Measurements from ENCODE around the gene NFATC4. TPM values are rescaled to one million over a fixed set of nuclear protein-coding genes. Genes with fewer than 3 reads are reported as not detected.
"Not testable (repeated sequence)": the region's sequence is repeated elsewhere in the genome, so short reads cannot be mapped to it uniquely, and the experiment has no call there.

Gene NFATC4
- total RNA-seq = 2.9 TPM

GRCh38 chr14:24367514-24368211, at the start of gene NFATC4:
Gene NFATC4, plus strand, starts transcription at chr14:24368184. Its CDS starts 157 bp downstream, at chr14:24368341.
- peak; percentile 43 to 70 for DNase-seq (ENCODE audit: low spot score in 2 of 2)
- FAIRE-seq = no peak

DNA sequence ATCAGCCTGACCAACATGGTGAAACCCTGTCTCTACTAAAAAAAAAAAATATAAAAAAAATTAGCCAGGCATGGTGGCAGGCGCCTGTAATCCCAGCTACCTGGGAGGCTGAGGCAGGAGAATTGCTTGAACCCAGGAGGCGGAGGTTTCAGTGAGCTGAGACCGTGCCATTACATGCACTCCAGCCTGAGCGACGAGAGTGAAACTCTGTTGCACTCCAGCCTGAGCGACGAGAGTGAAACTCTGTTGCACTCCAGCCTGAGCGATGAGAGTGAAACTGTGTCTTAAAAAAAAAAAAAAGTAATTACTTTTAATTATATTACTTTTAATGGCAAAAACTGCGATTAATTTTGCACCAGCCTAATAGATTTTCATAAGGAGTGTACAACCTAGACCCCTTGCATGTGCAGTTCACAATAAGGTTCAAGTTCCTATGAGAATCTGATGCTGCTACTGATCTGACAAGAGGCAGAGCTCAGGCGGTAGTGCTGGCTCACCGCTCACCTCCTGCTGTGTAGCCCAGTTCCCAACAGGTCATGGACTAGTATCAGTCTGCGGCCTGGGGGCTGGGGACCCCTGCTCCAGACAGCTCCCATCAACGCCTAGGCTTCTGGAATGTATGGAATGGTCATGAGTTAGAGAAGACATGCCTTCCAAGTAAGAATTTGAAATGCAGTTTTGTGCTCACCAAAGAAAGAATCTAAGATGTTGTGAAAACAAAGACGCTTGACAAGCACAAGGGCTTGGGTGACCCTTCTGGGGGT, 46.6 kb upstream of the NFATC4 start:
- no peak for FAIRE-seq
- DNase-seq (ENCODE audit: low spot score in 2 of 2) = no peak

GRCh38 chr14:24322672-24323071, 45.3 kb upstream of the NFATC4 start:
- no peak for FAIRE-seq
- no peak for DNase-seq (ENCODE audit: low spot score in 2 of 2)

DNA sequence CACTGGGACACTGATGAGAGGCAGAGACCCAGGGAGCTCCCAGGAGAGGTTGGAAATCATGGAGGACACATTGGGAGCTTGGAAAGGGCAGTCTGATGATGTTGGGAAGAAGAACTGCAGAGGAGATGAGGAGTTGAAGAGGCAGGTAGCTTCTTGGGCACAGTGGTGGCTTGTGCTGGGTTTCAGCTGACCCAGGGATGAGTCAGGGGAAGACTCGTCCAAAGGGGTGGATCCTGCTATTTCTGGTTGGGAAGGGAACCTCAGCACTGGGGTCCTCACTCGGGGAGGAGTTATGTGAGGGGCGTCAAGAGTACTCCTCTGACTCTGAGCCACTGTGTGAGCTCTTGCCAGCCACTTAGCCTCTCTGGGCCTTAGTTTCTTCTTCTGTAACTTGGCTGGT, 44.6 kb upstream of the NFATC4 start:
- DNase-seq (ENCODE audit: low spot score in 2 of 2) (no peak), FAIRE-seq (no peak)

DNA sequence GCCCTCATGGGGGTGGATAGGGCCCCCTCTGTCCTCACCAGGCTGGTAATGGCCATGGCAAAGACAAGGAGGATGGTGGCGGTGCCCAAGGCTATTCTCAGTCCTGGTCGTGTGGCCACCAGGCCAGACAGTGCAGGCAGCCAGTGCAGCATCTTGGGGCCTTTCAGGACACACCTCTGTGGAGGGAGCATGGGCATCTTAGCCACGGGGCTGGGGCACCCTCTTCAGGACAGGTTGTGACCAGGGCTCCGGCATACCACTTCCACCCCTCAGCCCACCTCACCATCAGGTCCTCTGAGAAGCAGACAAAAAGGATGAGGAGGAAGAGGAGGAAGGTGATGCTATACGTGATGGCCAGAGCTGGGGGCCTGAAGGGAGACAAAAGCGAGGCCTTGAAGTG, 44.0 kb upstream of the NFATC4 start:
- no peak for FAIRE-seq
- no peak for DNase-seq (ENCODE audit: low spot score in 2 of 2)

- no peak for FAIRE-seq
- no peak for DNase-seq (ENCODE audit: low spot score in 2 of 2)
Observed at GRCh38 chr14:24325041-24325530, 42.9 kb upstream of the NFATC4 start.

DNA sequence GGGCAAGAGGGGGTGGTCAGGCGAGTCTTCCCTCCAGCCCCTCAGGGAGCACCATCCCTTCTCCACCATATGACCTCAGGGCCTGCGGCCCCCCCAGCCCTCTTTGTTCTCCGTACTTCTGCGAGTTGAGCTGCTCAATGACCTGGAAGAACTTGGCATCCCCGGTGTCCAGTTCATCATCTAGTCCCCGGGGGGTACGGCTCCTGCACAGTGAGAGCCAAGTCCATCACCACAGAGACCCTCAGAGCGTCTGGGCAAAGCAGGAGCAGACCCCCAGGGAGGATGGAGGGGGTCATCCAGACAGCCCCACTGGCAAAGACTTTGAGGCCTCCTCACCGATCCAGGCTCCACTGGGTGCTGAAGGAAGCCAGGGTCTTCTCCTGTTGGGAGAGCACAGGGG, 42.0 kb upstream of the NFATC4 start:
- FAIRE-seq (no peak), DNase-seq (ENCODE audit: low spot score in 2 of 2) (no peak)

- no peak for FAIRE-seq
- no peak for DNase-seq (ENCODE audit: low spot score in 2 of 2)
Observed at GRCh38 chr14:24327303-24327702, 40.7 kb upstream of the NFATC4 start.

GRCh38 chr14:24327914-24328313, 40.1 kb upstream of the NFATC4 start:
- not testable (repeated sequence) for DNase-seq (ENCODE audit: low spot score in 2 of 2); FAIRE-seq

DNA sequence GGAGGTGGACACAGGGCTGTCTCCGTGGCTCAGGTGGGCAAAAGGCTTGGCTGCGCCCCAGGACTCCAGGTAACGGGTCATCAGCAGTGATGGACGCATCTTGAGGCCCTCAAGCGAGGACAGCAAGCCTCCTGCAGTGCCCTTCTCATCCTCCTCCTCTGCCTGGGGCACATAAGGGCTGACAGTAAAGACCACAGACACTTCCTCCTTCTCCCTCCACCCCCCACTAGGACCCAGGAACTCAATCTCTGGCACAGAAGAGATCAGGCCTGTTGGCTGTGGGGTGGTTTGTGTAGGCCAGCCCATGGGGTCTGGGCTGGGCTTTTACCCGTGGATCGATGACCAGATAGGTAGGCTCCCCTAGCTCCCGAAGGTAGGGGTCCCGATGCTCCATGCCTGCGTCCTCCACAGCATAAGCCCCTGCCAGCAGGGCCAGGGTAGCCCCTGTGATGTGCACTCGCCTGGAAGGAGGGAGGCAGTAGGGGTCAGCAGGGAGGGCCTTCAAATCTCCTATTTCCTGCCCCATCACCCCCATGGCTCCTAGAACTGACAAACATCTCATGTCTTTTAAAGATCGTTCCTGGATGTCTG, 38.8 kb upstream of the NFATC4 start:
- no peak for DNase-seq (ENCODE audit: low spot score in 2 of 2)
- no peak for FAIRE-seq

GRCh38 chr14:24329736-24330135, 38.2 kb upstream of the NFATC4 start:
- FAIRE-seq = no peak

GRCh38 chr14:24330973-24331674, 36.9 kb upstream of the NFATC4 start:
- DNase-seq (ENCODE audit: low spot score in 2 of 2) = no peak
- no peak for FAIRE-seq

More at GRCh38 chr14:24329736-24330135, 38.2 kb upstream of the NFATC4 start:
- no peak for DNase-seq (ENCODE audit: low spot score in 2 of 2)

GRCh38 chr14:24331731-24332267, 36.2 kb upstream of the NFATC4 start:
- no peak for FAIRE-seq
- no peak for DNase-seq (ENCODE audit: low spot score in 2 of 2)

DNA sequence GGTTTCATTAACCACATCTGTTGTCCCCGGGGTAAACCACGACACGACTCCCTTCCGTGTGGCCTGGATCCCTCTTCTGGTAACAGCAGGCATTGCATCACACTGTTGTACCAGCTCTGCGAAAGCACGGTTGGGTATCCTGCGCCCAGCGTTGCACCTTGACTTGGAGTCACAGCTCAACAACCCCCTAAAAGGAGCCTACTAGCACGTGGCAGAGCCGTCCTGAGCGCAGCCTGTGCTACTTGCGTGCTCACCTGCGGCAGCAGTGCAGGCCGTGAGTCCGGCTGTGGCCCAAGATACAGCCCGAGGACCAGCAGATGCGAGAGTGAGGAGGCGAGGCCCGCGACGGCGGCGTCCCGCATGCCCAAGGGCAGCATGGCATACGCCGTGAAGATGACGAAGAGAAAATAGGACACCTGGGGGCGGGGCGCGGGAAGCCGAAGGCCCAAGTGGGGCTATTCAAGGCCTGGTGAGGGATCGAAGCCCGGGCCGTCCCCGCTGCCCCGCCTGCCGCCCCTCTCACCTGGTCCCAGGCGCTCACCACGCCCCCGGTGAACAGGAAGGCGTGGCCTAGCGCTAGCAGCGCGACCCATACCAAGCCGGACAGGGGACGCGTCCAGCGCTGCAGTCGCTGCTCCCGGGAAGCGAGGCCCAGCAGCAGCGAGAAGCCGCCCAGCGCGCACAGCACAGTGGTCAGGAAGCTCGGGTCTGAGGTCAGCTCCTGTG, 35.6 kb upstream of the NFATC4 start:
- DNase-seq (ENCODE audit: low spot score in 2 of 2) (peak; percentile 83 to 89), FAIRE-seq (no peak)

DNA sequence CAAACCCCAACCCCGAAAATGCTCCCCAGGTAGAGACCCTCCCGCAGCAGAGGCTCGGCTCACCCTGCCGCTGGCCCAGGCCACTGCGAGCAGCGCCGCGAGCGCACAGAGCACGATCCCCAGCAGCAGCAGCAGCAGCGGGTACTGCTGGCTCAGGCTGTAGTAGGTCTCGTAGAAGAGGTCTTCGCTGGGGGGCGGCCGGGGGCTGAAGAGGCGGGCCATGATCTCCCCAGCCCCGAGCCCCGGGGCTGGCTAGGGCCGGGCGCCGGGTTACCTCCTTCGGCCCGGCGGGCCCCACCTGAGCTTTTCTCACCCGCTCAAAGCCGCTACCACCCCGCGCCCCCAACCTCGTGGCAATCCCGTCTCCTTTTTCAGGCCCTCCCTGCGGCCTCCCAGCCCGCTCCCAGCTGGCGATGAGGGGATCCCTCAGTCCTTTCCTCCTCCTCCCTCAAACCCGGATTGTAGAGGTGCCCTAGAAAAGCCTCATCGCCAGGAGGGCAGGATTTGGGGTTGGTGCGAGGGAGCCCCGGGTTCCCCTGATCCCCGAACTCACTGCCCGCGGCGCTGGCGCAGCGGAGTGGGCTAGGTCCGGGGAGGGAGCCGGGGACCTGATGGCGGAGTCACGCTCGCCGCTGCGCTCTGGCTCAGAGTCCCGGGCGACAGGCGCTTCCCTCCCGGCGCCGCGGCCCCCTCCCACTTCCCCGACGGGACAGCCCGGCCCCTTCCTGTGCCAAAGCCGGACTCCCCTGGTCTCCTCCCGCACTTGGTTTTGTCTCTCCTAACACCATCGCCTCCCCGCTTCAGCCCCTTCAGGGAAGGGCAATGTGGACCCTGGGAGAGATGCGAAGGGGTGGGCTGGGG, 33.3 kb upstream of the NFATC4 start, which contains the start of gene ADCY4:
Gene ADCY4 (minus strand): TSS at position 641 of the 861 bp plus-strand sequence. CDS start 419 bp downstream, at position 222.
- no peak for FAIRE-seq
- DNase-seq (ENCODE audit: low spot score in 2 of 2) = peak in 1 of 2 donors; percentile 28

GRCh38 chr14:24335461-24336171, 32.4 kb upstream of the NFATC4 start:
- peak in 1 of 2 donors; percentile 19 for DNase-seq (ENCODE audit: low spot score in 2 of 2)

GRCh38 chr14:24337144-24337823, 30.7 kb upstream of the NFATC4 start:
- DNase-seq (ENCODE audit: low spot score in 2 of 2) (peak in 1 of 2 donors; percentile 1), FAIRE-seq (no peak)

More at GRCh38 chr14:24335461-24336171, 32.4 kb upstream of the NFATC4 start:
- no peak for FAIRE-seq

All from frontal cortex (tissue), 4 donors.